GM12878 (cell line): Measurements from ENCODE around the gene ABHD12B. TPM values are rescaled to one million over a fixed set of nuclear protein-coding genes. Genes with fewer than 3 reads are reported as not detected.

Experiments
- ATAC-seq: fragments of 200-7000 bp; cut with Tn5 transposase; 3 replicates; pipeline ENCODE4 v1.9.1; 2020; ENCODE audit warnings: mild to moderate bottlenecking, moderate library complexity
- BruUV-seq: library from RNA; stranded (reverse); fragments of 400-500 nt; replicated peaks from 2 replicates; lab custom pipeline; 2021; lab: Mats Ljungman, UMichigan
- CTCF ChIA-PET: fragments of 300-600 bp; sonication (Branson Sonifier 250); formaldehyde crosslinking; extraction: SDS; loops from one replicate; lab custom pipeline; 2021; ENCODE audit warnings: inconsistent platforms; lab: Yijun Ruan, JAX
- POLR2A ChIA-PET: fragments of 350-600 bp; formaldehyde crosslinking; extraction: SDS; loops from one replicate; lab custom pipeline; 2021; ENCODE audit warnings: inconsistent platforms; lab: Charles Lee
- RAD21 ChIA-PET: fragments of 300-600 bp; sonication (Branson Sonifier 250); formaldehyde crosslinking; loops from one replicate; lab custom pipeline; 2023; ENCODE audit warnings: antibody characterized with exemption; ENCODE audit not compliant: unreplicated experiment; lab: Charles Lee
- SMC1A ChIA-PET: fragments of 300-600 bp; sonication (Branson Sonifier 250); formaldehyde crosslinking; loops from one replicate; lab custom pipeline; 2023; ENCODE audit not compliant: unreplicated experiment, uncharacterized antibody; lab: Charles Lee
- DNase-seq: peaks from one replicate; pipeline ENCODE4 v3.0.0-alpha.2; 2011; ENCODE audit warnings: low read depth, low spot score
- FAIRE-seq: peaks from 3 replicates; lab custom pipeline; 2011; peaks lifted over from hg19 to GRCh38; lab: Jason Lieb, UNC
- H2AFZ ChIP-seq: 2 replicates; pipeline ENCODE4 v1.6.0; 2011; ENCODE audit warnings: low read depth, low read length, control low read depth; ENCODE audit not compliant: control insufficient read depth
- H3K27ac ChIP-seq: 2 replicates; pipeline ENCODE4 v1.5.1; 2011; ENCODE audit warnings: control low read depth; ENCODE audit not compliant: control insufficient read depth, insufficient read depth
- H3K27me3 ChIP-seq, 2 experiments: replicated peaks in 1 of 2; 2 replicates each; pipeline versions ENCODE4 v1.6.0 to v1.6.1; 2011; ENCODE audit warnings: low read length in 1 of 2; ENCODE audit not compliant: control insufficient read depth in 2 of 2, insufficient read depth in 2 of 2
- H3K36me3 ChIP-seq, 2 experiments: 2 replicates each; pipeline ENCODE4 v1.5.1; 2011; ENCODE audit warnings: low read length in 1 of 2; ENCODE audit not compliant: control insufficient read depth in 2 of 2, insufficient read depth in 2 of 2
- H3K4me1 ChIP-seq: 2 replicates; pipeline ENCODE4 v1.6.1; 2011; ENCODE audit warnings: mild to moderate bottlenecking, low read length, moderate library complexity, mixed read lengths; ENCODE audit not compliant: control insufficient read depth, insufficient read depth
- H3K4me2 ChIP-seq: 2 replicates; pipeline ENCODE4 v1.6.0; 2011; ENCODE audit warnings: control low read depth; ENCODE audit not compliant: control insufficient read depth, insufficient read depth
- H3K4me3 ChIP-seq: fragments of 200-600 bp; sonication (generic); 2 replicates; pipeline ENCODE4 v1.5.1; 2016
- H3K79me2 ChIP-seq: 2 replicates; pipeline ENCODE4 v1.6.0; 2011; ENCODE audit warnings: low read length; ENCODE audit not compliant: control insufficient read depth, insufficient read depth
- H3K9ac ChIP-seq: 2 replicates; pipeline ENCODE4 v1.8.0; 2011; ENCODE audit warnings: low read length, control low read depth, mixed read lengths; ENCODE audit not compliant: control insufficient read depth, insufficient read depth
- H3K9me3 ChIP-seq: replicated peaks from 3 replicates; pipeline ENCODE4 v1.5.1; 2011; ENCODE audit warnings: mild to moderate bottlenecking, low read length; ENCODE audit not compliant: control insufficient read depth, insufficient read depth
- H4K20me1 ChIP-seq: 2 replicates; pipeline ENCODE4 v1.6.0; 2011; ENCODE audit not compliant: control insufficient read depth, insufficient read depth
- FOS ChIP-seq: IDR thresholded peaks from 3 replicates; pipeline ENCODE4 v1.6.1; 2011; ENCODE audit warnings: borderline replicate concordance; ENCODE audit not compliant: insufficient read length; ENCODE audit errors: extremely low read depth
- GATAD2B ChIP-seq: fragments of 450-650 bp; conservative IDR thresholded peaks from 2 replicates; pipeline ENCODE4 v1.6.1; 2017; ENCODE audit warnings: low read depth, mild to moderate bottlenecking, moderate library complexity
- POLR2AphosphoS2 ChIP-seq: IDR thresholded peaks from 2 replicates; pipeline ENCODE4 v1.6.1; 2011; ENCODE audit warnings: low read depth, mild to moderate bottlenecking, low read length, improper control_type of control experiment, moderate library complexity
- RBBP5 ChIP-seq: fragments of 200-600 bp; sonication (generic); conservative IDR thresholded peaks from 2 replicates; pipeline ENCODE4 v1.6.1; 2016
- SP1 ChIP-seq: IDR thresholded peaks from one replicate; pipeline ENCODE4 v1.6.1; 2011; ENCODE audit warnings: low read depth, low read length
- ZBED1 ChIP-seq: IDR thresholded peaks from 2 replicates; pipeline ENCODE4 v1.6.1; 2016; ENCODE audit warnings: borderline replicate concordance
- WGBS: methylation state at CpG from one replicate; pipeline ENCODE4 v1.1.6; 2016; ENCODE audit warnings: low lambda C conversion rate; ENCODE audit not compliant: insufficient replicate concordance, insufficient coverage; ENCODE audit errors: missing lambda C conversion rate; 5-methylcytosine and 5-hydroxymethylcytosine counted together
- in situ Hi-C: fragments of 300-500 bp; cut with MboI; formaldehyde crosslinking; loops from 9 replicates; pipeline ENCODE4 v1.14.3; 2018; ENCODE audit warnings: mixed read lengths
- intact Hi-C: fragments of 100-400 bp; cut with micrococcal nuclease; formaldehyde crosslinking; loops from one replicate; pipeline ENCODE4 v1.14.2; 2022; ENCODE audit not compliant: unreplicated experiment
- polyA plus RNA-seq, 11 experiments: library from polyadenylated mRNA; depleted of rRNA in 4 of 11; unstranded in 6 of 11; stranded (reverse) in 5 of 11; fragments of >200 nt; fragmentation: Nextera tagmentation in 4 of 11; fragmentation: Illumina TruSeq in 1 of 11; extraction: Ambion mirVana in 4 of 11; extraction: Trizol in 1 of 11; gene quantifications; 1 replicate in 1 of 11; 2 replicates in 10 of 11; pipeline versions ENCODE4 v1.2.1 to v1.2.3, GENCODE V29; 2011 to 2016; ENCODE audit warnings: inconsistent platforms in 2 of 11, missing spikeins in 2 of 11, low read depth in 1 of 11
- total RNA-seq, 4 experiments: library from RNA; depleted of rRNA in 3 of 4; stranded (reverse); fragments of >200 nt in 3 of 4; fragmentation: Illumina TruSeq in 1 of 4; extraction: Trizol in 1 of 4; gene quantifications; 2 replicates each; pipeline versions ENCODE4 v1.2.1 to v1.2.3, GENCODE V29; 2013 to 2021
- TF ChIP-seq, protein P1 (sequence below): fragments of 450-650 bp; IDR thresholded peaks from 2 replicates; pipeline ENCODE4 v1.6.1; 2017; ENCODE audit warnings: mild to moderate bottlenecking

ABHD12B gene
- total and polyA plus RNA-seq, 10 of the 15 experiments (the other 5 are each of a cell fraction or from before 2014, with no cell fraction given): not detected

DNA sequence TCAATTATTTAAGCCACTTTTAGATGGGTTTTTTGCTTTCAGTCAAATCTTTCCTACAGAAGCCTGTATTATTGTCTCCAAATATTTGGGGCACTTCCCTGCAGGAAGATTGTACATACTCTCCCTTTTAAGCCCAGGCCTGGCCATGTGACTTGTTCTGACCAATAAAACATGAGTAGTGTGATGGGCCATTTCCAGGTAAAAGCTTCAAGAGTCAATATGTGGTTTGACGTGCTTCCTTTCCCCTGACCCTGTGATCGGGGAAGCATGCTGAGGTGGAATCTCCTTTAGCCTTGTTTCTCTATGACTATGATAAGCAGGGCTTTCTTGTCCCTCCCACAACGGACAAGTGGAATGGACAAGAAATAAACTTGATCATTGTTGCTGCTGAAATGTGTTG, 26.7 kb upstream of the ABHD12B start:
- TF ChIP-seq GATAD2B (no peak), RBBP5 (no peak), POLR2AphosphoS2 (no peak), SP1 (no peak), ZBED1 (no peak), FOS (no peak)
- TF ChIP-seq, protein P1, sequence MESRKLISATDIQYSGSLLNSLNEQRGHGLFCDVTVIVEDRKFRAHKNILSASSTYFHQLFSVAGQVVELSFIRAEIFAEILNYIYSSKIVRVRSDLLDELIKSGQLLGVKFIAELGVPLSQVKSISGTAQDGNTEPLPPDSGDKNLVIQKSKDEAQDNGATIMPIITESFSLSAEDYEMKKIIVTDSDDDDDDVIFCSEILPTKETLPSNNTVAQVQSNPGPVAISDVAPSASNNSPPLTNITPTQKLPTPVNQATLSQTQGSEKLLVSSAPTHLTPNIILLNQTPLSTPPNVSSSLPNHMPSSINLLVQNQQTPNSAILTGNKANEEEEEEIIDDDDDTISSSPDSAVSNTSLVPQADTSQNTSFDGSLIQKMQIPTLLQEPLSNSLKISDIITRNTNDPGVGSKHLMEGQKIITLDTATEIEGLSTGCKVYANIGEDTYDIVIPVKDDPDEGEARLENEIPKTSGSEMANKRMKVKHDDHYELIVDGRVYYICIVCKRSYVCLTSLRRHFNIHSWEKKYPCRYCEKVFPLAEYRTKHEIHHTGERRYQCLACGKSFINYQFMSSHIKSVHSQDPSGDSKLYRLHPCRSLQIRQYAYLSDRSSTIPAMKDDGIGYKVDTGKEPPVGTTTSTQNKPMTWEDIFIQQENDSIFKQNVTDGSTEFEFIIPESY: no peak
- Histone ChIP-seq H3K4me3 (no peak overlapping the region), H4K20me1 (no peaks in the 10 kb centered on the region), H3K36me3 (no peaks in the 10 kb centered on the region), H3K9me3 (no peaks in the 10 kb centered on the region), H3K27me3 (no peaks in the 10 kb centered on the region; a peak in 1 of 4 replicates), H3K9ac (no peak overlapping the region), H3K4me2 (no peak overlapping the region), H3K79me2 (no peaks in the 10 kb centered on the region), H2AFZ (no peak overlapping the region; the same call in 1 of the 2 replicates), H3K4me1 (no peaks in the 10 kb centered on the region), H3K27ac (no peak overlapping the region)
- no peak for ATAC-seq
- CTCF ChIA-PET: interaction anchor here (0.5 to 3.1 kb wide), 3 partner anchors 15 to 292 kb away, joined by 3 to 13 read pairs (median 3); no protein-coding TSS in a partner anchor
- BruUV-seq: no TSS peak
- intact Hi-C loops (no loop called here), in situ Hi-C loops (no loop called here)
- DNase-seq: no peak
- SMC1A ChIA-PET: interaction anchor here (1.0 kb wide), 1 partner anchor 28 kb away, joined by 3 read pairs; no protein-coding TSS in a partner anchor
- FAIRE-seq: no peak
- RAD21 ChIA-PET: no interaction called here
- POLR2A ChIA-PET: no interaction called here
- 61% methylated on average over 3 of the region's 3 CpGs for WGBS
